Glomerular endothelial cell (primary cell): ENCODE results near the gene PLPPR2. TPM values are rescaled to one million over a fixed set of nuclear protein-coding genes. Genes with fewer than 3 reads are reported as not detected.
"Not testable (repeated sequence)": the region's sequence is repeated elsewhere in the genome, so short reads cannot be mapped to it uniquely, and the experiment has no call there.

Source experiments
- DNase-seq: peaks from one replicate; pipeline ENCODE4 v3.0.0-alpha.2; 2011; ENCODE audit warnings: low read depth, low spot score; ENCODE audit errors: extremely low read depth
- total RNA-seq: library from RNA; depleted of rRNA; stranded (reverse); fragments of >200 nt; gene quantifications from 2 replicates; pipeline ENCODE4 v1.2.3, GENCODE V29; 2015

PLPPR2 gene
- total RNA-seq, 1 donor from 2014 or later: 47.7 TPM

DNA sequence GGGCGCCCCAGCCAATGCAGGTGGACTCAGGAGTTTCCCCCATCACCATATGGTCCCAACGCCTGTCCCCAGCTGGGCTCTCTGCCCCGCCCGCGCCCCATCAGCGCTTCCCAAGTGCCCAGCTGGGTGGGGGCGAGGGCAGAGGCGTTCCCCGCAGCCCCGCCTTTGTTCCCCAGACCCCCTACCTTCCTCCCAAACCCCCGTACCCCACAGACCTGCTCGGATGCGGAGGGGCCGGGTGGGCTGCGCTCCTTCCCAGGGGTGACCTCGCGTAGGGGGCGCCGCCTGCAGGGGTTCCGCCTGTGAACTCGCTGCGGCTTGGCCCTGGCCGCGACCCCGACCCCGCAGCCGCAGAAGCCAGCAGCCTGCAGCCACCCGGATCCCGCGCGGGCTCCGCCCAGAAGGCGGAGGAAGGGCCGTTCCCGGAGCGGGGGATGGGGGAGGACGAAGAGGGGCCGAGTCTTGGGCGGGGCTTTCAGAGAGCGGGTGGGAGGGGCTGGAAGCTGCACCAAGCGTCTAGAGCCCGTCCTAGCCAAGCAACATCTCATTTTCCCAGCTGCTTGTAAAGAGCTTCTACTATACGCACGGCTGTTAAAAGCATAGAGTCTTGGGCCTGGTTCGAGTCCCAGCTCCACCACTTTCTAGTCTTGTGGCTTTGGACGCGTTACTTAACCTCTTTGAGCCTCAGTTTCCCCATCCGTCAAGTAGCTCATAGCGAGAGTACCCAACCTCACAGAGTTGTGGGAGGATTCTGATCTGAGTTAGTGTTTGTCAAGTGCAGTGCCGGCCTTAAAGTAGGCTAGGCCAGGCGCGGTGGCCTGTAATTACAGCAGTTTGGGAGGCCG lies 15.8 kb upstream of the PLPPR2 start, which contains the start of gene RAB3D:
TSS of gene RAB3D (minus strand) at position 404 of the 845 bp plus-strand sequence. CDS start 2,258 bp downstream, outside the sequence.
- peak; percentile 18 for DNase-seq

GRCh38 chr19:11340099-11340467 lies 15.1 kb upstream of the PLPPR2 start:
- DNase-seq: not testable (repeated sequence)

DNA sequence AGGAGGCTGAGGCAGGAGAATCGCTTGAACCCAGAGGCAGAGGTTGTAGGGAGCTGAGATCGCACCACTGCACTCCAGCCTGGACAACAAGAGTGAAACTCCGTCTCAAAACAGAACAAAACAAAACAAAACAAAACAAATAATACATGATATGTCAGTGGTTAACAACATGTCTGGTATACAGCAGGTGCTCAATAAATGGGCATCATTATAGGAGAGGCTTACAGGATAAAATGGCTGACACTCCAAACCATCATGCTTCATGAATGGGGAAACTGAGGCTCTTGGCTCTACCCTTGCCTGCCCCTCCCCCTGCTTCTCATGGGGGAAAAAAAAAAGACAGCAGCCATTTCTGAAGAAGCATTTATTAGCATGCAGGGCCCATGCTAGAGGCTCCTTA lies 12.8 kb upstream of the PLPPR2 start:
- DNase-seq: no peak

DNA sequence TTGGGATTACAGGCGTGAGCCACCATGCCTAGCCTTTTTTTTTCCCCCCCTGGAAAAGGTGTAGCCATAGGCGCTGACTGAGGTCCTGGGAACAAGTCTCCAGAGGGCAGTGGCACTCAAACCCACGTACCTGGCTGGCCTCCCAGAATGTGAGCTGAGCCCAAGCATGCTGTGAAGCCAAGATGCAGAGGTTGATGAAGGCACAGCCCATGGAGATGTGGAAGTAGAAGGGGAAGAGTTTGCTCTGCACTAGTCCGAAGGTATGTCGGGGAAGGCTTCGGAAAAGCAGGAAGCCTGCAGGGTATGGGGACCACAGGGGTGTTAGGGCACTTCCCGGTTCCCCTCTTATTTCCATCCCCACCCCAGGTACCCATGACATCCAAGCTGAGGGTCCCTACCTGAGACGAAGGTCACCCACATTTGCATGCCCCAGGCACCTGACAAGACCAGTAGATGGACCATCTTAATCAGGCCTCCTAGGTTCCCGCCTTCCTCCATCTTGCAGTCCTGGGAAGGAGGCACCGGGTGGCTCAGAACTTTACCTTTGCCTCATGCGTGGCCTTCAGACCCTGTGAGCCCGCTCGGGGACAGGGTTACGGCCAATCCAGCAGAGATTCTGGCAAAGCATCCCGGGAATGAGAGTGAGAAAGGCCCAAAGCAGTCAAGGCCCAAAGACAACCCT lies 10.0 kb upstream of the PLPPR2 start:
- no peak for DNase-seq

DNA sequence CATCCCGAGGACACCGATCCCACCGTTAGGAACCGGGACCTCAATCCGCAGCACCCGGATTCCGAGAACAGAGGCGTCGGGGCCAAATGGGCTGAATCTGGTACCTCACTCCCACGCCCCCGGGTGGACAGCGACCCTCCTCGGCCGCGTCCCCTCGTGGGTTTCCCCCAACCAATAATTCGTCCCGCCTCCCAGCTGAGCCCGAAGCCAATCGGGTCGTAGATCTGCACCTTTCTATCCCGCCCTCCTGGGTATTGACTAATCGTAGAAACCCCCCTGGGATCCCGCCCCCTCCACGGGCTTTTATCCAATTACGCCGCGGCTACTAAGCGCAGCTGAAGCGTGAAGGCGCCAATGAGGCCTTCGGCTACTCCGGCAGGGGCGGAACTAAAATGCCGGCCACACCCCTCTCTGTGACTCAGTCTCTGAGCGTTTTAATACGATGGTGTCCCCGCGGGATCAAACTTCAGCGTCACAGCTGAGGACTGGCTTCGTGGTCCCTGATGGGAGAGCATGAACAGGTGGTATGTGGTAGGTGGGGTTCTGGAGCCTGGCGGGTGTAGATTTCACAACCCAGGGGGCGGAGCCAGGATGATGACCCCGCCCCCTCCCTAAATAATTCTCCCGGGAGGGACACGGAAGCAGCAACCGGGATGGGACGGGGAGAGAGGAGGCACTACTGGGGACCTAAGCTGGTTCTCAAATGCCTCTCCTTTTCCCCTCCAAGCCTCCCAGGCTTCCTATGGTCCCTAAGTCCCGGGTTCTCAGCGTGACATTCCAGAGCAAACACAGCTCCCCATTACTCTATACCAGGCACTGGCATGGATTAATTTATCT lies 8.9 kb upstream of the PLPPR2 start, which contains the start of the genes CCDC159 and TMEM205:
TSS of gene CCDC159 (plus strand) at position 416 of the 837 bp plus-strand sequence. CDS start at position 504, 88 bp downstream.
TSS of gene TMEM205 (minus strand) at position 165 of the 837 bp plus-strand sequence. CDS start 649 bp downstream, outside the sequence.
- DNase-seq: peak; percentile 93

GRCh38 chr19:11347546-11348039 lies 7.6 kb upstream of the PLPPR2 start:
- DNase-seq: no peak

DNA sequence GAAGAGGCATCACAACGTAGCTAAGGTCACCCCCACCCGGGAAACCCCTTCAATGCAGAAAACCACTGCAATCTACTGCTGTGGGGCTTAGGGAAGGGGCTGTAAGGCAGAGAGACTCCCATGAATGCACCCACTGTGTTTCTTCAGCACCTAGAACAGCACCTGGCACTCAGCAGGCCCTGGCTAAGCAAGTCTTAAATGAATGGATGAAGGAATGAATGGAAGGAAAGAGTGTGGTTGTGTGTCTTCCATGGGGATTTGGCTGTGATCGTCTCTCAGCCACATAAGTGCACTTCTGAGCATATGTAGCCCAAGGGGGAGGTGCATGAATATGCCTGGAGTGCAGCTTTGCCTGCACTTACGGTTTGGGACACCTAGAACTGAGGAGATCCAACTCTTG lies 6.1 kb upstream of the PLPPR2 start:
- DNase-seq: no peak

GRCh38 chr19:11354102-11354501 lies 1.1 kb upstream of the PLPPR2 start:
- not testable (repeated sequence) for DNase-seq

- no peak for DNase-seq
Measured at GRCh38 chr19:11356074-11356397, 804 bp downstream of the PLPPR2 start.

DNA sequence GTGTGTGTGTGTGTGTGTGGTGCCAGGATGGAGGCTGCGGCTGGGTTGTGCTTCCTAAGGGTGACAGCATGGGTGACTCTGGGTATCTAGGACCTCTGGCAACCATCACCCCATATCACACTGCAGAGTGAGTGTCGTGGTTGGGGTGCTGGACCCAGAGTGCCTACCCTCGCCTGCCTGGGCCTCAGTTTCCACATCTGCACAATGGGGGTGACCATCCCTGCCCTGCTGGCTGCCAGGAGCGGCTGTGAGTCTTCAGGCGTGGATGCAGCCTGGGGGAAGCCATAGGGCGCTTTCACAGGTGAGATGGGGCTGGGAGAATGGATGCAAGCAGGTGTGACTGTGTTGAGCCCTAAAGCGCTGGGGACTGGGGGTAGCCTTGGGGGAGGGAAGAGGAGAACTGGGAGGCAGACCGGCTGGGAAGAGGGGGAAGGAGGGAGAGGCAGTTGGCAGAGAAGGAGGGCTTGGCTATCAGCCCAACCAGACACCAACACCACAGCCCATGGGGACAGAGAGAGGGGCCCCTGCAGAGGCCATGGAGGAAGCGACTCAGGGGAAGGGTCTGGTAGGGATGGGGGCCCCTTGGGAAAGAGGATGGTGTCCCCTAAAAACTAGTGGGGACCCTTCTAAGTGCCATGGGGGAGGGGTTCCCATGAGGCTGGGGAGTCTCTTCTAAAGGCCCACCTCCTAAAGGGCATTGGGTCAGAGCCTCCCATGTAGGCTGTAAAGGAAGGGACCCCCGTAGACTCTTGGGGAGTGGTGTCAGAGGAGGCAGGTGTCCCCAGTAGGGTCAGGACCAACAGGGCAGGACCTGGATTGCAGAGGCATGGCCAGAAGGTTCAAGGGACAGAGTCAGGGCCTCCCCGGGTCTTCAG lies 1.7 kb downstream of the PLPPR2 start:
- no peak for DNase-seq

DNA sequence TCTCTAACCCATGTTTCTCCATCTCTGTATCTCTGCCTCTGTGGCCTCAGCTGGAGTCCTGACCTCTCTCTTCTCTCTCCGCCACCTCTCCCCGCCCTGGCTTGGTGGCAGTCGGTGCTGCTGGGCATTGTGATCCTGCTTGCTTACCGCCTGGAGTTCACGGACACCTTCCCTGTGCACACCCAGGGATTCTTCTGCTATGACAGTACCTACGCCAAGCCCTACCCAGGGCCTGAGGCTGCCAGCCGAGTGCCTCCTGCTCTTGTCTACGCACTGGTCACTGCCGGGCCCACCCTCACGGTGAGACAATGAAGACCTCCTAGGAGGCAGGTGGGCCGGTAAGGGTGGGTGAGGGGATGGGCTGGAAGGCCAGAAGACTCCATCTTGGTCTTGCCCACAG lies 4.2 kb downstream of the PLPPR2 start:
- DNase-seq: no peak

GRCh38 chr19:11361037-11361770 lies 6.0 kb downstream of the PLPPR2 start:
- no peak for DNase-seq

DNA sequence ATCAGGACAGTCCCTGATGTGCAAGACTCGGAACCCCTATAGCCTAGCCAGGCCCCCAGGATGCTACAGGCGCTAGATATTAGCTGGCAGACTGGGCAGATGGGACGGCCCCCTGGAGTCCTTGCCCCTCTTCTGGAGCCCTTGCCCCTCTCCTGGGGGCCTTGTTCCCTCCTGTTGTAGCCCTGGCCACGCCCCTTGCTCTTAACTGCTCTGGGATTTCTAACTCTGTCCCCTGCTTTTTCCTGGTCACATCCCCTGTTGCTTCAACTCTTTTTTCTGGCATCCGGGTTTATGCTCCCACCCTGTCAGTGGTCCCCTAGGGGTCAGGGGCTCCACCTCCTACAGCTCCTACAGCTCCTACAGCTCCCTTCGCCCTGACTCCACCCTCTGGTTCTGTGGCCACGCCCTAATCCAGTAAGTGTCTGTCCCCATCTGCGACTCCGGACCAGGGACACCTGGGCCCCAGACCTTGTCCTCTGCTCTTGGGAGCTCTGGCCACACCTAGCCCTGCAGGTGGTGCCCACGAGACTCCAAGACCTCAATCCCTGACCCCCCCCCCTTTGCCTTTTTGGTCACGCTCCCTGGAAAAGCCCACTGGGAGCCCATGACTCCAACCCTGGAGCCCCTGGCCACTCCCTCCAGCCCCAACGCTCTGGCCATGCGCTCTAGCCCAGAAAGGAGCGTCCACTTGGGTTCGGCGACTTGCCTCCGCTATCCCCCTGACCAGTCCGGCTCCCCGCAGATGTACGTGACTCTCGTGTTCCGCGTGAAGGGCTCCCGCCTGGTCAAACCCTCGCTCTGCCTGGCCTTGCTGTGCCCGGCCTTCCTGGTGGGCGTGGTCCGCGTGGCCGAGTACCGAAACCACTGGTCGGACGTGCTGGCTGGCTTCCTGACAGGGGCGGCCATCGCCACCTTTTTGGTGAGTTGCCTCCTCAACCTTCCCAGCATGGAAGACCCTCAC lies 6.8 kb downstream of the PLPPR2 start:
- no peak for DNase-seq

DNA sequence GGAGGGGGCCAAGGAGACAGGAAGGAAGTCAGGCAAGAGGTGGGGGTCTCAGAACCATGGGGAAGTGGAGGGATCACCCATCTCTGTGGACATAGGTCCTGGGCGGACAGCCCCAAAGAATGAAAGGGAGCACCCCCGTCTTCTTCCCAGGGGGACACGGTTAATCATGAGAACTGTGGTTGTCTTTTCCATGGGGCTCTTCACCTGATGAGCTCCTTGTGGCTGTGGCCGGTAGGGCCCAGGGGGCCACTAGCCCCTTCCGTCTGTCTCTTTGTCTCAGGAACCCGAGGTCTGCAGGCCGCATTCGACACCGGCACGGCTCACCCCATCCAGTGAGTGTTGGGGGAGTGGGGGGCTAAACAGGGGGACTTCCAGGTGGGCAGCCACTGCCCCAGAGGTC lies 8.6 kb downstream of the PLPPR2 start:
- DNase-seq: no peak

GRCh38 chr19:11364296-11364904 lies 9.2 kb downstream of the PLPPR2 start:
- DNase-seq: no peak

DNA sequence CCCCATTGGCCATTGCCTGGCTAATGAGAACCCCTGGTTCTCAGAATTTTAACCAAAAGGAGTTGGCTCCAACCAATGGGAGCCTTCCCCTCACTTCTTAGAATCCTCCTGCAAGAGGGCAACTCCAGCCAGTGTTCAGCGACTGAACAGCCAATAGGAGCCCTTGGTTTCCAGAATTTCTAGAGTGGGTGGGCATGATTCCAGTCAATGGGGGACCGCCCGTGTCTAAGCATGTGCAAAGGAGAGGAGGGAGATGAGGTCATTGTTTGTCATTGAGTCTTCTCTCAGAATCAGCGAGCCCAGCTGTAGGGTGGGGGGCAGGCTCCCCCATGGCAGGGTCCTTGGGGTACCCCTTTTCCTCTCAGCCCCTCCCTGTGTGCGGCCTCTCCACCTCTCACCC lies 9.7 kb downstream of the PLPPR2 start:
- no peak for DNase-seq

DNA sequence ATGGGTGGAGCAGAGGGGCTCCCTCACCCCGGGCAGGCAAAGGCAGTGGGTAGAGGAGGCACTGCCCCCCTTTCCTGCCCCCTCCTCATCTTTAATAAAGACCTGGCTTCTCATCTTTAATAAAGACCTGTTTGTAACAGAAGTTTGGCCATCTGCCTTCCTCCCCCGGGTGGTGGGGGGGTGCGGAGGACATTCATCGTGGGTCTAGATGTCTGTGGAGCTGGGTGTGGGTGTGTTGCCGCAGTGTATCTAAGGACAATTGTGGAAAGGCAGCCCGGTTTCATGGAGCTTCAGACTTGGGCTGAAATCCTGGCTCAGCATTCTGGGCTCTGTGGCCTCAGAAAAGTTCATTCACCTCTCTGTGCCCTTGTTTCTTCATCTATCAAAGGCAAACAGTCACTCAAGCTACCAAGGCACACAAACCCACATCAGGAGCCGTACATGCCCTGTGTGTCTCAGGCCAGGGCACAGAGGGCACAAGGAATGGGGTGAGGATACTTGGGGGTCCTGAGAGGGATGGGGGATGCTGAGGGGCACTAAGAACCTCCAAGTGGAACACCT lies 10.4 kb downstream of the PLPPR2 start:
- DNase-seq: no peak
